Lower leg skin (tissue), 4 donors: ENCODE measurements around the gene IL15. TPM values are rescaled to one million over a fixed set of nuclear protein-coding genes. Genes with fewer than 3 reads are reported as not detected.

Experiments
- DNase-seq, 2 donors: peaks; one replicate each; pipeline ENCODE4 v3.0.0-alpha.2; 2019; ENCODE audit warnings: low spot score in 2 of 2
- H3K4me3 ChIP-seq: fragments of 200-600 bp; sonication (generic); 2 replicates; pipeline ENCODE4 v1.5.1; 2017; ENCODE audit warnings: mild to moderate bottlenecking, low read depth; ENCODE audit not compliant: poor library complexity, severe bottlenecking
- CTCF ChIP-seq, 3 donors: fragments of 450-650 bp; IDR thresholded peaks; one replicate each; pipeline ENCODE4 v1.5.1; 2016; ENCODE audit warnings: antibody characterized with exemption in 3 of 3, mild to moderate bottlenecking in 3 of 3, moderate library complexity in 2 of 3
- POLR2A ChIP-seq, 2 donors: fragments of 450-650 bp; IDR thresholded peaks; one replicate each; pipeline ENCODE4 v1.6.1; 2016 to 2017; ENCODE audit warnings: antibody characterized with exemption in 2 of 2, mild to moderate bottlenecking in 1 of 2, moderate library complexity in 1 of 2
- WGBS, 2 donors: methylation state at CpG; one replicate each; pipeline ENCODE4 v1.1.5; 2018; 5-methylcytosine and 5-hydroxymethylcytosine counted together
- intact Hi-C: fragments of 100-400 bp; cut with DNase I; formaldehyde crosslinking; loops from one replicate; pipeline ENCODE4 v1.15.0; 2023; ENCODE audit warnings: low total_unique reads
- total RNA-seq, 4 donors: library from RNA; depleted of rRNA; stranded (reverse); fragments of >200 nt; gene quantifications; one replicate each; pipeline ENCODE4 v1.1.0, GENCODE V29; 2016

The IL15 gene
- total RNA-seq, 4 donors from 2014 or later: 0.42 to 1.6 (median 0.96) TPM

DNA sequence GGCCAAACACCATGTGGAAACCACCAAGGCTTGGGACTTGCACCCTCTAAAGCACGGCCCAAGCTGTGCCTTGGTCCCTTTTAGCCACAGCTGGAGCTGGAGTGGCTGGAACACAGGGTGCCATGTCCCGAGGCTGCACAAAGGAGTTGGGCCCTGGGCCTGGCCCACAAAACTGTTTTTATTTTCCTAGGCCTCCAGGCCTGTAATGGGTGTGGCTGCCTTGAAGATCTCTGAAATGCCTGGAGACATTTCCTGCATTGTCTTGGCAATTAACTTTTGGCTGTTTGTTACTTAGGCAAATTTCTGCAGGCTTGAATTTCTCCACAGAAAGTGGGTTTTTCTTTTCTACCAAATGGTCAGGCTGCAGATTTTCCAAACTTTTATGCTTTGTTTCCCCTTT is 55.7 kb downstream of the IL15 start:
- intact Hi-C loops: no loop called here
- no peak overlapping the region for H3K4me3 ChIP-seq

GRCh38 chr4:141697116-141697515 is 60.7 kb downstream of the IL15 start:
- no peak for TF ChIP-seq POLR2A (IDR thresholded peaks at IDR 0.05)
- TF ChIP-seq CTCF (IDR thresholded peaks at IDR 0.05): no peak
- intact Hi-C loops: no loop called here
- DNase-seq: no peak
- 94 to 98% methylated on average over 2 of the region's 2 CpGs for WGBS, 2 donors
- no peak overlapping the region for H3K4me3 ChIP-seq

More for the DNA sequence above, 55.7 kb downstream of the IL15 start:
- TF ChIP-seq CTCF (IDR thresholded peaks at IDR 0.05) (no peak), POLR2A (IDR thresholded peaks at IDR 0.05) (no peak)
- WGBS, 2 donors: 40 to 56% methylated on average over 2 of the region's 2 CpGs
- DNase-seq: no peak

- no peak for TF ChIP-seq CTCF (IDR thresholded peaks at IDR 0.05)
- TF ChIP-seq POLR2A (IDR thresholded peaks at IDR 0.05): no peak
- 97 to 100% methylated on average over 3 of the region's 3 CpGs for WGBS, 2 donors
- intact Hi-C loops: no loop called here
These were observed 66.2 kb downstream of the IL15 start for GRCh38 chr4:141702472-141703182.

GRCh38 chr4:141703497-141703896 is 67.1 kb downstream of the IL15 start:
- no peak overlapping the region for H3K4me3 ChIP-seq
- intact Hi-C loops: no loop called here
- DNase-seq: no peak
- TF ChIP-seq POLR2A (IDR thresholded peaks at IDR 0.05): no peak
- TF ChIP-seq CTCF (IDR thresholded peaks at IDR 0.05): no peak
- WGBS, 2 donors: 87 to 91% methylated on average over 2 of the region's 2 CpGs

More at GRCh38 chr4:141702472-141703182, 66.2 kb downstream of the IL15 start:
- no peak for DNase-seq
- no peak overlapping the region for H3K4me3 ChIP-seq

DNA sequence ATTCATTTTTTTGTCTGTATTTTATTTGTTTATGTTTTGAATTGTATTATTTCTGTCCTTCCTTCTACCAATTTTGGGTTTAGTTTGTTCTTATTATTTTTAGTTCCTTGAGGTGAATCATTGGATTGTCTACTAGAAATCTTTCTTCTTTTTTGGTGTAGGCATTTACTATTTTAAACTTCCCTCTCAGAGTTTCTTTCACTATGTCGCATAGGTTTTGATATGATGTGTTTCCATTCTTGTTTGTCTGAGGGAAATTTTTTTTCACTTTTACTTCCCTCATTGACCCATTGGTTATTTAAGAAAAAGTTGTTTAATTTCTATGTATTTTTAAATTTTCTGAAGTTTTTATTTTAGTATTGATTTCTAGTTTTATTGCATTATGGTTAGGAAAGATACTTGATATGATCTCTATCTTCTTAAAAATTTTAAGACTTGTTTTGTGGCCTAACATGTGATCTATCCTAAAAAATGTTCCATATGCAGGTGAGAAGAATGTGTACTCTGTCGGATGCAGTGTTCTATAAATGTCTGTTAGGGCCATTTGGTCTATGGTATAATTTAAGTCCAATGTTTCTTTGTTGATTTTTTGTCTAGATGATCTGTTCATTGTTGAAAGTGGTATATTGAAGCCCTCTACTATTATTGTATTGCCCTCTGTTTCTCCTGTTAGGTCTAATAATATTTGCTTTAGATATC is 68.8 kb downstream of the IL15 start:
- no peak for DNase-seq
- H3K4me3 ChIP-seq: no peak overlapping the region
- 88 to 97% methylated on average over 2 of the region's 2 CpGs for WGBS, 2 donors
- TF ChIP-seq POLR2A (IDR thresholded peaks at IDR 0.05) (no peak), CTCF (IDR thresholded peaks at IDR 0.05) (no peak)
- intact Hi-C loops: no loop called here
